PFSK-1 (cell line): ENCODE results near the gene AADACL4.

Experiments used
- FOXP2 ChIP-seq: optimal IDR thresholded peaks from 2 replicates; pipeline ENCODE3; 2011; ENCODE audit warnings: borderline replicate concordance, control low read depth, inconsistent platforms; ENCODE audit not compliant: insufficient read depth; ENCODE audit errors: extremely low read length, extremely low read depth
- POLR2AphosphoS5 ChIP-seq: IDR thresholded peaks from 2 replicates; pipeline ENCODE4 v1.6.1; 2012; ENCODE audit warnings: low read depth, mild to moderate bottlenecking, control low read depth, low read length, moderate library complexity
- REST ChIP-seq, 2 experiments: IDR thresholded peaks; 2 replicates each; pipeline versions ENCODE4 v1.6.1 to v1.8.0; 2011 to 2012; ENCODE audit warnings: low read depth in 2 of 2, low read length in 2 of 2, control low read depth in 1 of 2, inconsistent platforms in 1 of 2, mild to moderate bottlenecking in 1 of 2, moderate library complexity in 1 of 2; ENCODE audit not compliant: insufficient read depth in 1 of 2
- SIN3A ChIP-seq: IDR thresholded peaks from 2 replicates; pipeline ENCODE4 v1.6.1; 2012; ENCODE audit warnings: mild to moderate bottlenecking, low read length, moderate library complexity, borderline replicate concordance; ENCODE audit not compliant: insufficient read depth
- TAF1 ChIP-seq: IDR thresholded peaks from 2 replicates; pipeline ENCODE4 v1.6.1; 2012; ENCODE audit warnings: low read length, control low read depth, borderline replicate concordance; ENCODE audit not compliant: insufficient read depth

Gene AADACL4

GRCh38 chr1:12607263-12607662 is 36.6 kb upstream of the AADACL4 start:
- TF ChIP-seq TAF1 = no peak
- TF ChIP-seq SIN3A = no peak
- TF ChIP-seq REST (IDR thresholded peaks at IDR 0.05; ENCODE audit: insufficient read depth in 1 of 2, low read depth in 2 of 2, low read length in 2 of 2) = no peak
- TF ChIP-seq POLR2AphosphoS5 = no peak
- TF ChIP-seq FOXP2 = no peak

GRCh38 chr1:12608311-12608957 is 35.5 kb upstream of the AADACL4 start:
- TF ChIP-seq REST (IDR thresholded peaks at IDR 0.05; ENCODE audit: insufficient read depth in 1 of 2, low read depth in 2 of 2, low read length in 2 of 2) (no peak), SIN3A (no peak), FOXP2 (no peak), POLR2AphosphoS5 (no peak), TAF1 (no peak)

GRCh38 chr1:12609469-12610003 is 34.3 kb upstream of the AADACL4 start:
- TF ChIP-seq POLR2AphosphoS5 (0 out of 2 replicates have a peak, but pooled peaks have one; percentile 16), SIN3A (no peak)

GRCh38 chr1:12610305-12610935 is 33.5 kb upstream of the AADACL4 start:
- TF ChIP-seq POLR2AphosphoS5 = no peak
- TF ChIP-seq TAF1 = no peak

- TF ChIP-seq REST (IDR thresholded peaks at IDR 0.05; ENCODE audit: insufficient read depth in 1 of 2, low read depth in 2 of 2, low read length in 2 of 2) = no peak
- TF ChIP-seq FOXP2 = no peak
- TF ChIP-seq POLR2AphosphoS5 = no peak
- TF ChIP-seq SIN3A = no peak
- TF ChIP-seq TAF1 = no peak
Measured at GRCh38 chr1:12610941-12611340, 32.9 kb upstream of the AADACL4 start.

- TF ChIP-seq FOXP2 (no peak), REST (IDR thresholded peaks at IDR 0.05; ENCODE audit: insufficient read depth in 1 of 2, low read depth in 2 of 2, low read length in 2 of 2) (no peak), SIN3A (no peak), TAF1 (no peak), POLR2AphosphoS5 (no peak)
Measured at GRCh38 chr1:12613180-12613579, 30.7 kb upstream of the AADACL4 start.
